NCI-H2171 (cell line): ENCODE data around the gene ADRB1.

Source experiments
- DNase-seq: peaks from one replicate; lab custom pipeline; 2025; lab: John Stamatoyannopoulos, UW

Gene ADRB1

GRCh38 chr10:114057855-114058254, 14.2 kb downstream of the ADRB1 start:
- DNase-seq: no peak

GRCh38 chr10:114058297-114058696, 14.6 kb downstream of the ADRB1 start:
- no peak for DNase-seq

GRCh38 chr10:114059561-114059960, 15.9 kb downstream of the ADRB1 start:
- no peak for DNase-seq

GRCh38 chr10:114060456-114060855, 16.8 kb downstream of the ADRB1 start:
- no peak for DNase-seq

GRCh38 chr10:114061148-114061547, 17.5 kb downstream of the ADRB1 start:
- DNase-seq: no peak

GRCh38 chr10:114061789-114062188, 18.1 kb downstream of the ADRB1 start:
- DNase-seq: no peak

GRCh38 chr10:114064151-114065048, 20.7 kb downstream of the ADRB1 start:
- no peak for DNase-seq

GRCh38 chr10:114065049-114065435, 21.4 kb downstream of the ADRB1 start:
- no peak for DNase-seq

- DNase-seq: no peak
These were observed 24.5 kb downstream of the ADRB1 start for GRCh38 chr10:114068054-114068707.

- no peak for DNase-seq
These were observed 27.0 kb downstream of the ADRB1 start for GRCh38 chr10:114070710-114071109.

GRCh38 chr10:114071178-114071577, 27.5 kb downstream of the ADRB1 start:
- no peak for DNase-seq

GRCh38 chr10:114073395-114074186, 29.9 kb downstream of the ADRB1 start:
- no peak for DNase-seq

GRCh38 chr10:114075093-114075492, 31.4 kb downstream of the ADRB1 start:
- no peak for DNase-seq

GRCh38 chr10:114077347-114077746, 33.7 kb downstream of the ADRB1 start:
- no peak for DNase-seq

- no peak for DNase-seq
These were observed 34.2 kb downstream of the ADRB1 start for GRCh38 chr10:114077815-114078219.

- DNase-seq: no peak
These were observed 34.7 kb downstream of the ADRB1 start for GRCh38 chr10:114078346-114078745.

- DNase-seq: no peak
These were observed 35.8 kb downstream of the ADRB1 start for GRCh38 chr10:114079421-114079820.

GRCh38 chr10:114081911-114082583, 38.4 kb downstream of the ADRB1 start:
- DNase-seq: no peak

GRCh38 chr10:114083040-114083439, 39.4 kb downstream of the ADRB1 start:
- no peak for DNase-seq

GRCh38 chr10:114084215-114084614, 40.5 kb downstream of the ADRB1 start:
- no peak for DNase-seq

GRCh38 chr10:114087255-114087654, 43.6 kb downstream of the ADRB1 start:
- DNase-seq: no peak

- DNase-seq: no peak
These were observed 44.0 kb downstream of the ADRB1 start for GRCh38 chr10:114087655-114088054.
